ENCODE measurements around the gene SUCLA2.

The SUCLA2 gene

DNA sequence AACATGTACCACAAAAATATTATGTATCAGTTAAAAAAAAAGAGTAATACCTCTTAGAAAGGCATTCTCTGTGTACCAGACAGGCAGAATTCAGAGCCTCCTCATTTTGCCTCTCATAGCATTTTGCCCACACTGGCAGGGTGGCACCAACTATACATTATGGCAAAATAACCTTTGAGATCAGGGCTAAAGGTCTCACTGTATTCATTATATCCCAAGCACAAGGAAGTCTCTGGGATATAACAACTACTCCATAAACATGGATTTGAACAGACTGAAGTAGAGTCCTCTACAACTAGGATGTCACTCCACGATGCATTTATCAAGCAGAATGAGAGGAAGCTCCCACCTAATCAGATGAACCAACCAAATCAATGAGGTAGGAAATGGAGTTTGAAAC lies 10.6 kb downstream of the SUCLA2 start:
- H3K27ac ChIP-seq (ENCODE audit: poor library complexity, severe bottlenecking) = no peak overlapping the region
- no peaks in the 10 kb centered on the region for H3K9me3 ChIP-seq (ENCODE audit: severe bottlenecking)
- no peak overlapping the region for H3K4me3 ChIP-seq (ENCODE audit: severe bottlenecking)
- TF ChIP-seq, protein P1, sequence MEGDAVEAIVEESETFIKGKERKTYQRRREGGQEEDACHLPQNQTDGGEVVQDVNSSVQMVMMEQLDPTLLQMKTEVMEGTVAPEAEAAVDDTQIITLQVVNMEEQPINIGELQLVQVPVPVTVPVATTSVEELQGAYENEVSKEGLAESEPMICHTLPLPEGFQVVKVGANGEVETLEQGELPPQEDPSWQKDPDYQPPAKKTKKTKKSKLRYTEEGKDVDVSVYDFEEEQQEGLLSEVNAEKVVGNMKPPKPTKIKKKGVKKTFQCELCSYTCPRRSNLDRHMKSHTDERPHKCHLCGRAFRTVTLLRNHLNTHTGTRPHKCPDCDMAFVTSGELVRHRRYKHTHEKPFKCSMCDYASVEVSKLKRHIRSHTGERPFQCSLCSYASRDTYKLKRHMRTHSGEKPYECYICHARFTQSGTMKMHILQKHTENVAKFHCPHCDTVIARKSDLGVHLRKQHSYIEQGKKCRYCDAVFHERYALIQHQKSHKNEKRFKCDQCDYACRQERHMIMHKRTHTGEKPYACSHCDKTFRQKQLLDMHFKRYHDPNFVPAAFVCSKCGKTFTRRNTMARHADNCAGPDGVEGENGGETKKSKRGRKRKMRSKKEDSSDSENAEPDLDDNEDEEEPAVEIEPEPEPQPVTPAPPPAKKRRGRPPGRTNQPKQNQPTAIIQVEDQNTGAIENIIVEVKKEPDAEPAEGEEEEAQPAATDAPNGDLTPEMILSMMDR (IDR thresholded peaks at IDR 0.05; ENCODE audit: poor library complexity, severe bottlenecking) = no peak
- no peaks in the 10 kb centered on the region for H3K27me3 ChIP-seq (ENCODE audit: insufficient read depth, poor library complexity, severe bottlenecking)
- DNase-seq (ENCODE audit: low spot score) = no peak
- H3K36me3 ChIP-seq (ENCODE audit: low read depth) = peaks cover 71% of the 10 kb centered on the region
- H3K4me1 ChIP-seq (ENCODE audit: insufficient read depth, poor library complexity, severe bottlenecking) = no peaks in the 10 kb centered on the region
- ATAC-seq (ENCODE audit: low read depth) = no peak

DNA sequence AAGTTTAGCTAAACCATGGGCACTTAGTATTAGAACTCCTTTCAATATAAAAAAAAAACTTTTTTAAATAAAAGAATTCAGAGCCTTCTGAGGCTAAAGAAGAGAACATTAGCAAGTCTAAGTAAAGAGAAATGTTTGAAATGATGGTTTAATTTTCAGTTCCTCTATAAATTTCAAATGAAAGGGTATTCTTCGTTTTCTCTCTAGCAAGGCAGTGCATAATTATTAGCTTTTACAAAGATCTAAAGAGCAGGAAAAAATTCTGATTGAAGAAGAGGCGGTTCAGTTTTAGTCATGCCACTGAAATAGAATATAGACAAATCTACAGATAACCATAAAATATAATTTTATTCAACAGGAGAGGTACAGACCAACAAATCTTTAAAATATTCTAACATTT lies 18.0 kb downstream of the SUCLA2 start:
- H3K36me3 ChIP-seq (ENCODE audit: low read depth) = peaks cover 47% of the 10 kb centered on the region
- TF ChIP-seq, protein P1 (IDR thresholded peaks at IDR 0.05; ENCODE audit: poor library complexity, severe bottlenecking) = no peak
- H3K27ac ChIP-seq (ENCODE audit: poor library complexity, severe bottlenecking) = no peak overlapping the region
- no peak for DNase-seq (ENCODE audit: low spot score)
- H3K27me3 ChIP-seq (ENCODE audit: insufficient read depth, poor library complexity, severe bottlenecking) = no peaks in the 10 kb centered on the region
- no peaks in the 10 kb centered on the region for H3K4me1 ChIP-seq (ENCODE audit: insufficient read depth, poor library complexity, severe bottlenecking)
- H3K9me3 ChIP-seq (ENCODE audit: severe bottlenecking) = no peaks in the 10 kb centered on the region
- no peak for ATAC-seq (ENCODE audit: low read depth)
- no peak overlapping the region for H3K4me3 ChIP-seq (ENCODE audit: severe bottlenecking)

DNA sequence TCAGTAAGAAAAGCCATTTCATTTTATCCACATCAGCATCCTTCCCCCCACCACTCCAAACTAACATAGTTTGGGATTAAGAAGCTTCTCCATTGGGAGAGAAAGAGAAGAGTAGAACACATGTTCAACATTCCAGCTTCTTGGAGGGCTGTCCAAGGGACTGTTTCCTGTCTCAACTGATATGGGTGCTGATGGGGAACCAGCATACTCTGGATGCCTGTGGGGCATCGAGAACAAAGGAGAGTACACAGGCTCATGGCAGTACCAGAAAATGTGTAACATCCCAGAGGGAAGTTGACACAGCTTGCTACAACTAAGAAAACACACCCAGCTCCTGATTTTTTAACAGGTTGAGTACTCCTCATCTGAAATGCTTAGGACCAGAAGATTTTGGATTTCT lies 24.7 kb downstream of the SUCLA2 start:
- Histone ChIP-seq H3K36me3 (ENCODE audit: low read depth) (peaks cover 44% of the 10 kb centered on the region), H3K4me1 (ENCODE audit: insufficient read depth, poor library complexity, severe bottlenecking) (no peaks in the 10 kb centered on the region), H3K4me3 (ENCODE audit: severe bottlenecking) (no peak overlapping the region), H3K27me3 (ENCODE audit: insufficient read depth, poor library complexity, severe bottlenecking) (no peaks in the 10 kb centered on the region), H3K27ac (ENCODE audit: poor library complexity, severe bottlenecking) (no peak overlapping the region), H3K9me3 (ENCODE audit: severe bottlenecking) (no peaks in the 10 kb centered on the region)
- DNase-seq (ENCODE audit: low spot score) (no peak), ATAC-seq (ENCODE audit: low read depth) (no peak)
- TF ChIP-seq, protein P1 (IDR thresholded peaks at IDR 0.05; ENCODE audit: poor library complexity, severe bottlenecking) = no peak

DNA sequence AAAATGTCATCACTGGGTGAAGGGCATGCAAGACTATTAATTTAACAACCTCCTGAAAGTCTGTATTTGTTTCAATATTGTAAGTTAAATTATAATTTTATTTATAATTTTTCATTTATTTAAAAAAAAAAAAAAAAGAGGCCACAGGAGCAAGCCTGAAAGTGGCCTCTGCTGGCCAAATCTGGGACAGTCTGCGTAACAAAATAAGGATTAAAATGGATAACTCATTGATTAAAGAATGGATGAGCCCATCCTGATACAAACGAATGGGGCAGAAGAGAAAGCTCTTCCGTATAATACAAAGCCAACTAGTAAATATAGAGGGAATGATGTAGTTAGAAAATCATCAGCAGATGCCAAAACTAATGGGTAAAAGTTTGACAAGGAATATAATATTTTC lies 36.2 kb downstream of the SUCLA2 start:
- DNase-seq (ENCODE audit: low spot score) (no peak), ATAC-seq (ENCODE audit: low read depth) (no peak)
- Histone ChIP-seq H3K36me3 (ENCODE audit: low read depth) (peaks cover 77% of the 10 kb centered on the region), H3K4me1 (ENCODE audit: insufficient read depth, poor library complexity, severe bottlenecking) (no peaks in the 10 kb centered on the region), H3K4me3 (ENCODE audit: severe bottlenecking) (no peak overlapping the region), H3K27me3 (ENCODE audit: insufficient read depth, poor library complexity, severe bottlenecking) (no peaks in the 10 kb centered on the region), H3K9me3 (ENCODE audit: severe bottlenecking) (no peaks in the 10 kb centered on the region), H3K27ac (ENCODE audit: poor library complexity, severe bottlenecking) (no peak overlapping the region)
- TF ChIP-seq, protein P1 (IDR thresholded peaks at IDR 0.05; ENCODE audit: poor library complexity, severe bottlenecking) = no peak

DNA sequence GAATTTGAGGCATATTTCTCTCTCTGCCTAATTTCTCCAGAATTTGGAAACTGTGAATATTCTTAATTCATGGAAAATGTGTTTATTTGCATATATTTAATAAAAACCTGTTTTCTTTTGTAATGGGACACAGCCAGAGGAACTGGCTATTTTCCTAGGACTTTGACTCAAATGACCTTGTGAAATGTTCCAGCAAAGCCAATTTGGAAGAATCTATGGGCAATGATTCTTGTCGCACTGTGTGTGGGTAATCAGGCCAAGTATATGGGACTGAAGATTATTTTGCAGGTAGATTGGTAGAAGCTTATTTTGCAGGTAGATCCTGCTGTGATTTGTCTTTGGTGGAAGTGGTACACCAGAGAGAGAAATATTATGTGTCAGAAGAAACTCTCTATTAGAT lies 38.8 kb downstream of the SUCLA2 start:
- TF ChIP-seq, protein P1 (IDR thresholded peaks at IDR 0.05; ENCODE audit: poor library complexity, severe bottlenecking) = no peak
- no peak overlapping the region for H3K4me3 ChIP-seq (ENCODE audit: severe bottlenecking)
- peaks cover 83% of the 10 kb centered on the region for H3K36me3 ChIP-seq (ENCODE audit: low read depth)
- H3K4me1 ChIP-seq (ENCODE audit: insufficient read depth, poor library complexity, severe bottlenecking) = no peaks in the 10 kb centered on the region
- no peak overlapping the region for H3K27ac ChIP-seq (ENCODE audit: poor library complexity, severe bottlenecking)
- peaks cover 2% of the 10 kb centered on the region for H3K9me3 ChIP-seq (ENCODE audit: severe bottlenecking)
- DNase-seq (ENCODE audit: low spot score) = no peak
- no peak for ATAC-seq (ENCODE audit: low read depth)
- no peaks in the 10 kb centered on the region for H3K27me3 ChIP-seq (ENCODE audit: insufficient read depth, poor library complexity, severe bottlenecking)

All from RWPE2 (cell line).